ENCODE results near the gene RNF123. TPM values are rescaled to one million over a fixed set of nuclear protein-coding genes. Genes with fewer than 3 reads are reported as not detected.

RNF123 gene
- total RNA-seq, 1 experiment from 2014 or later = 47.1 TPM

- DNase-seq (ENCODE audit: low spot score) (no peak), ATAC-seq (no peak)
- POLR2A ChIA-PET = no interaction called here
- Mint-ChIP-seq H3K36me3 (peaks cover 5% of the 10 kb centered on the region), H3K4me3 (no peak overlapping the region), H3K9me3 (no peaks in the 10 kb centered on the region), H3K27ac (no peak overlapping the region), H3K4me1 (peaks cover 6% of the 10 kb centered on the region), H3K27me3 (ENCODE audit: low read depth) (no peaks in the 10 kb centered on the region)
- TF ChIP-seq, protein P1, sequence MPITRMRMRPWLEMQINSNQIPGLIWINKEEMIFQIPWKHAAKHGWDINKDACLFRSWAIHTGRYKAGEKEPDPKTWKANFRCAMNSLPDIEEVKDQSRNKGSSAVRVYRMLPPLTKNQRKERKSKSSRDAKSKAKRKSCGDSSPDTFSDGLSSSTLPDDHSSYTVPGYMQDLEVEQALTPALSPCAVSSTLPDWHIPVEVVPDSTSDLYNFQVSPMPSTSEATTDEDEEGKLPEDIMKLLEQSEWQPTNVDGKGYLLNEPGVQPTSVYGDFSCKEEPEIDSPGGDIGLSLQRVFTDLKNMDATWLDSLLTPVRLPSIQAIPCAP (CRISPR knock-in tag; IDR thresholded peaks at IDR 0.05) = no peak
- TF ChIP-seq, protein P2, sequence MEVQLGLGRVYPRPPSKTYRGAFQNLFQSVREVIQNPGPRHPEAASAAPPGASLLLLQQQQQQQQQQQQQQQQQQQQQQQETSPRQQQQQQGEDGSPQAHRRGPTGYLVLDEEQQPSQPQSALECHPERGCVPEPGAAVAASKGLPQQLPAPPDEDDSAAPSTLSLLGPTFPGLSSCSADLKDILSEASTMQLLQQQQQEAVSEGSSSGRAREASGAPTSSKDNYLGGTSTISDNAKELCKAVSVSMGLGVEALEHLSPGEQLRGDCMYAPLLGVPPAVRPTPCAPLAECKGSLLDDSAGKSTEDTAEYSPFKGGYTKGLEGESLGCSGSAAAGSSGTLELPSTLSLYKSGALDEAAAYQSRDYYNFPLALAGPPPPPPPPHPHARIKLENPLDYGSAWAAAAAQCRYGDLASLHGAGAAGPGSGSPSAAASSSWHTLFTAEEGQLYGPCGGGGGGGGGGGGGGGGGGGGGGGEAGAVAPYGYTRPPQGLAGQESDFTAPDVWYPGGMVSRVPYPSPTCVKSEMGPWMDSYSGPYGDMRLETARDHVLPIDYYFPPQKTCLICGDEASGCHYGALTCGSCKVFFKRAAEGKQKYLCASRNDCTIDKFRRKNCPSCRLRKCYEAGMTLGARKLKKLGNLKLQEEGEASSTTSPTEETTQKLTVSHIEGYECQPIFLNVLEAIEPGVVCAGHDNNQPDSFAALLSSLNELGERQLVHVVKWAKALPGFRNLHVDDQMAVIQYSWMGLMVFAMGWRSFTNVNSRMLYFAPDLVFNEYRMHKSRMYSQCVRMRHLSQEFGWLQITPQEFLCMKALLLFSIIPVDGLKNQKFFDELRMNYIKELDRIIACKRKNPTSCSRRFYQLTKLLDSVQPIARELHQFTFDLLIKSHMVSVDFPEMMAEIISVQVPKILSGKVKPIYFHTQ (CRISPR knock-in tag; IDR thresholded peaks at IDR 0.05) = no peak
- no peak for TF ChIP-seq GRHL2 (CRISPR knock-in tag; IDR thresholded peaks at IDR 0.05; ENCODE audit: insufficient replicate concordance, severe bottlenecking)
- no peak for TF ChIP-seq ZNF281 (CRISPR knock-in tag; IDR thresholded peaks at IDR 0.05)
- TF ChIP-seq, protein P3, sequence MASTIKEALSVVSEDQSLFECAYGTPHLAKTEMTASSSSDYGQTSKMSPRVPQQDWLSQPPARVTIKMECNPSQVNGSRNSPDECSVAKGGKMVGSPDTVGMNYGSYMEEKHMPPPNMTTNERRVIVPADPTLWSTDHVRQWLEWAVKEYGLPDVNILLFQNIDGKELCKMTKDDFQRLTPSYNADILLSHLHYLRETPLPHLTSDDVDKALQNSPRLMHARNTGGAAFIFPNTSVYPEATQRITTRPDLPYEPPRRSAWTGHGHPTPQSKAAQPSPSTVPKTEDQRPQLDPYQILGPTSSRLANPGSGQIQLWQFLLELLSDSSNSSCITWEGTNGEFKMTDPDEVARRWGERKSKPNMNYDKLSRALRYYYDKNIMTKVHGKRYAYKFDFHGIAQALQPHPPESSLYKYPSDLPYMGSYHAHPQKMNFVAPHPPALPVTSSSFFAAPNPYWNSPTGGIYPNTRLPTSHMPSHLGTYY (CRISPR knock-in tag; IDR thresholded peaks at IDR 0.05) = no peak
- TF ChIP-seq, protein P4, sequence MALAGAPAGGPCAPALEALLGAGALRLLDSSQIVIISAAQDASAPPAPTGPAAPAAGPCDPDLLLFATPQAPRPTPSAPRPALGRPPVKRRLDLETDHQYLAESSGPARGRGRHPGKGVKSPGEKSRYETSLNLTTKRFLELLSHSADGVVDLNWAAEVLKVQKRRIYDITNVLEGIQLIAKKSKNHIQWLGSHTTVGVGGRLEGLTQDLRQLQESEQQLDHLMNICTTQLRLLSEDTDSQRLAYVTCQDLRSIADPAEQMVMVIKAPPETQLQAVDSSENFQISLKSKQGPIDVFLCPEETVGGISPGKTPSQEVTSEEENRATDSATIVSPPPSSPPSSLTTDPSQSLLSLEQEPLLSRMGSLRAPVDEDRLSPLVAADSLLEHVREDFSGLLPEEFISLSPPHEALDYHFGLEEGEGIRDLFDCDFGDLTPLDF (CRISPR knock-in tag; IDR thresholded peaks at IDR 0.05) = no peak
- CTCF ChIA-PET = interaction anchor here (0.6 to 1.7 kb wide), 2 partner anchors 13 to 42 kb away, joined by 3 to 8 read pairs; no protein-coding TSS in a partner anchor
These were observed 26.8 kb downstream of the RNF123 start for GRCh38 chr3:49716169-49716568.

- Mint-ChIP-seq H3K4me1 (peaks cover 6% of the 10 kb centered on the region), H3K4me3 (no peak overlapping the region), H3K9me3 (no peaks in the 10 kb centered on the region), H3K27me3 (ENCODE audit: low read depth) (no peaks in the 10 kb centered on the region), H3K27ac (no peak overlapping the region), H3K36me3 (peaks cover 8% of the 10 kb centered on the region)
- ATAC-seq = no peak
- POLR2A ChIA-PET = no interaction called here
- CTCF ChIA-PET = interaction anchor here (3.4 to 4.4 kb wide), 2 partner anchors 15 to 177 kb away, joined by 23 to 45 read pairs; no protein-coding TSS in a partner anchor
- DNase-seq (ENCODE audit: low spot score) = no peak
- TF ChIP-seq KAT7 (CRISPR knock-in tag; IDR thresholded peaks at IDR 0.05; ENCODE audit: borderline replicate concordance) = no peak
- no peak for TF ChIP-seq ZNF532 (CRISPR knock-in tag; IDR thresholded peaks at IDR 0.05; ENCODE audit: borderline replicate concordance)
- TF ChIP-seq ZNF138 (CRISPR knock-in tag; conservative IDR thresholded peaks at IDR 0.05) = no peak
- no peak for TF ChIP-seq ZNF219 (CRISPR knock-in tag; IDR thresholded peaks at IDR 0.05; ENCODE audit: borderline replicate concordance)
- TF ChIP-seq ELF4 (CRISPR knock-in tag; IDR thresholded peaks at IDR 0.05; ENCODE audit: low read depth) = no peak
- TF ChIP-seq HMGXB4 (CRISPR knock-in tag; IDR thresholded peaks at IDR 0.05) = no peak
- no peak for TF ChIP-seq ZNF425 (CRISPR knock-in tag; conservative IDR thresholded peaks at IDR 0.05)
- TF ChIP-seq SMAD3 (CRISPR knock-in tag; IDR thresholded peaks at IDR 0.05; ENCODE audit: borderline replicate concordance) = no peak
- TF ChIP-seq JUN (CRISPR knock-in tag; IDR thresholded peaks at IDR 0.05) = no peak
- no peak for TF ChIP-seq JAZF1 (CRISPR knock-in tag; IDR thresholded peaks at IDR 0.05)
These were observed 27.4 kb downstream of the RNF123 start for GRCh38 chr3:49716691-49717210.
